ENCODE data around the gene MSS51.

Gene MSS51

GRCh38 chr10:73456187-73456890 is 23.0 kb upstream of the MSS51 start:
- no peak for TF ChIP-seq SPI1 (IDR thresholded peaks at IDR 0.05; ENCODE audit: low read depth, low read length)
- TF ChIP-seq POU2F2 (IDR thresholded peaks at IDR 0.05; ENCODE audit: low read depth, low read length): no peak
- no peak for TF ChIP-seq POLR2A (IDR thresholded peaks at IDR 0.05; ENCODE audit: low read depth, low read length)
- no peak for TF ChIP-seq TAF1 (IDR thresholded peaks at IDR 0.05; ENCODE audit: low read depth, low read length)
- TF ChIP-seq PAX5 (IDR thresholded peaks at IDR 0.05; ENCODE audit: insufficient read depth, low read length, severe bottlenecking): no peak
- no peak for TF ChIP-seq POLR2AphosphoS5 (IDR thresholded peaks at IDR 0.05; ENCODE audit: low read depth, low read length)
- FAIRE-seq (peak; percentile 40), DNase-seq (ENCODE audit: insufficient read length, low spot score) (no peak)

GRCh38 chr10:73449113-73449512 is 15.8 kb upstream of the MSS51 start:
- FAIRE-seq (no peak), DNase-seq (ENCODE audit: insufficient read length, low spot score) (no peak)
- no peak for TF ChIP-seq POLR2AphosphoS5 (IDR thresholded peaks at IDR 0.05; ENCODE audit: low read depth, low read length)
- no peak for TF ChIP-seq SPI1 (IDR thresholded peaks at IDR 0.05; ENCODE audit: low read depth, low read length)
- no peak for TF ChIP-seq PAX5 (IDR thresholded peaks at IDR 0.05; ENCODE audit: insufficient read depth, low read length, severe bottlenecking)
- TF ChIP-seq POU2F2 (IDR thresholded peaks at IDR 0.05; ENCODE audit: low read depth, low read length): no peak
- no peak for TF ChIP-seq POLR2A (IDR thresholded peaks at IDR 0.05; ENCODE audit: low read depth, low read length)

GRCh38 chr10:73448384-73448783 is 15.0 kb upstream of the MSS51 start:
- FAIRE-seq (peak; percentile 48), DNase-seq (ENCODE audit: insufficient read length, low spot score) (no peak)
- TF ChIP-seq TAF1 (IDR thresholded peaks at IDR 0.05; ENCODE audit: low read depth, low read length): no peak
- TF ChIP-seq PAX5 (IDR thresholded peaks at IDR 0.05; ENCODE audit: insufficient read depth, low read length, severe bottlenecking): no peak
- TF ChIP-seq POLR2A (IDR thresholded peaks at IDR 0.05; ENCODE audit: low read depth, low read length): no peak

- no peak for DNase-seq (ENCODE audit: insufficient read length, low spot score)
- FAIRE-seq: no peak
These were observed 13.6 kb upstream of the MSS51 start for GRCh38 chr10:73446926-73447325.

GRCh38 chr10:73444457-73444856 is 11.1 kb upstream of the MSS51 start:
- FAIRE-seq (no peak), DNase-seq (ENCODE audit: insufficient read length, low spot score) (no peak)
- no peak for TF ChIP-seq TAF1 (IDR thresholded peaks at IDR 0.05; ENCODE audit: low read depth, low read length)
- TF ChIP-seq POLR2A (IDR thresholded peaks at IDR 0.05; ENCODE audit: low read depth, low read length): no peak
- no peak for TF ChIP-seq POLR2AphosphoS5 (IDR thresholded peaks at IDR 0.05; ENCODE audit: low read depth, low read length)

More at GRCh38 chr10:73446926-73447325, 13.6 kb upstream of the MSS51 start:
- no peak for TF ChIP-seq TAF1 (IDR thresholded peaks at IDR 0.05; ENCODE audit: low read depth, low read length)
- TF ChIP-seq SPI1 (IDR thresholded peaks at IDR 0.05; ENCODE audit: low read depth, low read length): no peak
- no peak for TF ChIP-seq PAX5 (IDR thresholded peaks at IDR 0.05; ENCODE audit: insufficient read depth, low read length, severe bottlenecking)
- TF ChIP-seq POU2F2 (IDR thresholded peaks at IDR 0.05; ENCODE audit: low read depth, low read length): no peak
- no peak for TF ChIP-seq POLR2A (IDR thresholded peaks at IDR 0.05; ENCODE audit: low read depth, low read length)
- TF ChIP-seq POLR2AphosphoS5 (IDR thresholded peaks at IDR 0.05; ENCODE audit: low read depth, low read length): no peak

- TF ChIP-seq POLR2A (IDR thresholded peaks at IDR 0.05; ENCODE audit: low read depth, low read length) (no peak), POU2F2 (IDR thresholded peaks at IDR 0.05; ENCODE audit: low read depth, low read length) (no peak), SPI1 (IDR thresholded peaks at IDR 0.05; ENCODE audit: low read depth, low read length) (no peak), POLR2AphosphoS5 (IDR thresholded peaks at IDR 0.05; ENCODE audit: low read depth, low read length) (no peak), PAX5 (IDR thresholded peaks at IDR 0.05; ENCODE audit: insufficient read depth, low read length, severe bottlenecking) (no peak), TAF1 (IDR thresholded peaks at IDR 0.05; ENCODE audit: low read depth, low read length) (no peak)
- FAIRE-seq (peak; percentile 9), DNase-seq (ENCODE audit: insufficient read length, low spot score) (no peak)
These were observed 6.4 kb upstream of the MSS51 start for GRCh38 chr10:73439605-73440312.

GRCh38 chr10:73439055-73439454 is 5.7 kb upstream of the MSS51 start:
- FAIRE-seq (no peak), DNase-seq (ENCODE audit: insufficient read length, low spot score) (no peak)
- TF ChIP-seq SPI1 (IDR thresholded peaks at IDR 0.05; ENCODE audit: low read depth, low read length): no peak

- FAIRE-seq: no peak
- TF ChIP-seq TAF1 (IDR thresholded peaks at IDR 0.05; ENCODE audit: low read depth, low read length): no peak
- TF ChIP-seq POU2F2 (IDR thresholded peaks at IDR 0.05; ENCODE audit: low read depth, low read length): no peak
- TF ChIP-seq PAX5 (IDR thresholded peaks at IDR 0.05; ENCODE audit: insufficient read depth, low read length, severe bottlenecking): no peak
- TF ChIP-seq POLR2AphosphoS5 (IDR thresholded peaks at IDR 0.05; ENCODE audit: low read depth, low read length): no peak
- TF ChIP-seq POLR2A (IDR thresholded peaks at IDR 0.05; ENCODE audit: low read depth, low read length): no peak
- TF ChIP-seq SPI1 (IDR thresholded peaks at IDR 0.05; ENCODE audit: low read depth, low read length): no peak
These were observed 469 bp downstream of the MSS51 start for GRCh38 chr10:73432646-73433537.

GRCh38 chr10:73426318-73426717 is 7.0 kb downstream of the MSS51 start:
- DNase-seq (ENCODE audit: insufficient read length, low spot score) (no peak), FAIRE-seq (no peak)
- TF ChIP-seq POLR2A (IDR thresholded peaks at IDR 0.05; ENCODE audit: low read depth, low read length): no peak
- no peak for TF ChIP-seq POLR2AphosphoS5 (IDR thresholded peaks at IDR 0.05; ENCODE audit: low read depth, low read length)
- TF ChIP-seq TAF1 (IDR thresholded peaks at IDR 0.05; ENCODE audit: low read depth, low read length): no peak
- peak; percentile 72 for TF ChIP-seq SPI1 (IDR thresholded peaks at IDR 0.05; ENCODE audit: low read depth, low read length)
- no peak for TF ChIP-seq PAX5 (IDR thresholded peaks at IDR 0.05; ENCODE audit: insufficient read depth, low read length, severe bottlenecking)
- no peak for TF ChIP-seq POU2F2 (IDR thresholded peaks at IDR 0.05; ENCODE audit: low read depth, low read length)

More at GRCh38 chr10:73432646-73433537, 469 bp downstream of the MSS51 start:
- no peak for DNase-seq (ENCODE audit: insufficient read length, low spot score)

All from GM12891 (cell line).